Mucosa of rectum (tissue), 2 donors: ENCODE results near the gene TNS3.

ENCODE experiments used
- H3K27ac ChIP-seq, 2 donors: one replicate each; pipeline ENCODE4 v1.7.0; 2013; ENCODE audit warnings: inconsistent platforms in 2 of 2, low read depth in 2 of 2, low read length in 2 of 2
- H3K27me3 ChIP-seq, 2 donors: one replicate each; pipeline ENCODE4 v1.7.0; 2013; ENCODE audit warnings: low read length in 2 of 2; ENCODE audit not compliant: control insufficient read depth in 2 of 2, insufficient read depth in 2 of 2
- H3K36me3 ChIP-seq, 2 donors: one replicate each; pipeline ENCODE4 v1.7.0; 2013; ENCODE audit warnings: low read length in 2 of 2; ENCODE audit not compliant: control insufficient read depth in 2 of 2, insufficient read depth in 2 of 2
- H3K4me1 ChIP-seq, 2 donors: one replicate each; pipeline ENCODE4 v1.7.0; 2013; ENCODE audit warnings: low read length in 2 of 2, mild to moderate bottlenecking in 1 of 2; ENCODE audit not compliant: control insufficient read depth in 2 of 2, insufficient read depth in 2 of 2
- H3K4me3 ChIP-seq, 2 donors: one replicate each; pipeline ENCODE4 v1.7.0; 2013; ENCODE audit warnings: low read length in 2 of 2
- H3K9ac ChIP-seq, 2 donors: one replicate each; pipeline ENCODE4 v1.7.0; 2013; ENCODE audit warnings: low read length in 2 of 2, low read depth in 1 of 2, mild to moderate bottlenecking in 1 of 2
- H3K9me3 ChIP-seq, 2 donors: one replicate each; pipeline ENCODE4 v1.7.0; 2013; ENCODE audit warnings: low read length in 2 of 2; ENCODE audit not compliant: control insufficient read depth in 2 of 2
- donor health status: healthy.
- donor health status: Normal muscosa, but diverticular disease.

The TNS3 gene

GRCh38 chr7:47461746-47462145 lies 120.2 kb downstream of the TNS3 start:
- Histone ChIP-seq H3K4me1 (peaks cover 21 to 31% of the 10 kb centered on the region in 2 donors), H3K9me3 (no peaks in the 10 kb centered on the region), H3K9ac (no peak overlapping the region), H3K27me3 (no peaks in the 10 kb centered on the region), H3K27ac (no peak overlapping the region), H3K36me3 (peaks cover 2 to 3% of the 10 kb centered on the region in 2 donors), H3K4me3 (no peak overlapping the region)

- Histone ChIP-seq H3K27me3 (no peaks in the 10 kb centered on the region), H3K4me1 (peaks cover 21 to 26% of the 10 kb centered on the region in 2 donors), H3K9ac (no peak overlapping the region), H3K27ac (peak overlapping the region; percentile 39 to 64), H3K9me3 (no peaks in the 10 kb centered on the region), H3K36me3 (peaks cover 2 to 3% of the 10 kb centered on the region in 2 donors), H3K4me3 (peak overlapping the region; percentile 14 to 16)
Observed at GRCh38 chr7:47461161-47461560, 120.8 kb downstream of the TNS3 start.

- Histone ChIP-seq H3K36me3 (peaks cover 2 to 3% of the 10 kb centered on the region in 2 donors), H3K9me3 (no peaks in the 10 kb centered on the region), H3K27ac (peak overlapping the region; percentile 39 to 64), H3K4me1 (peaks cover 21 to 26% of the 10 kb centered on the region in 2 donors), H3K9ac (no peak overlapping the region), H3K4me3 (no peak overlapping the region), H3K27me3 (no peaks in the 10 kb centered on the region)
Observed at GRCh38 chr7:47460251-47460989, 121.5 kb downstream of the TNS3 start.

GRCh38 chr7:47458486-47458885 lies 123.4 kb downstream of the TNS3 start:
- no peak overlapping the region for H3K9ac ChIP-seq
- H3K9me3 ChIP-seq, result no peaks in the 10 kb centered on the region
- H3K4me1 ChIP-seq, result peaks cover 35 to 43% of the 10 kb centered on the region in 2 donors
- H3K4me3 ChIP-seq, result no peak overlapping the region
- no peaks in the 10 kb centered on the region for H3K27me3 ChIP-seq
- H3K27ac ChIP-seq, result no peak overlapping the region
- no peaks in the 10 kb centered on the region for H3K36me3 ChIP-seq

- Histone ChIP-seq H3K4me3 (no peak overlapping the region), H3K9ac (no peak overlapping the region), H3K9me3 (no peaks in the 10 kb centered on the region), H3K36me3 (no peaks in the 10 kb centered on the region), H3K27ac (no peak overlapping the region), H3K4me1 (peaks cover 39 to 48% of the 10 kb centered on the region in 2 donors), H3K27me3 (no peaks in the 10 kb centered on the region)
Observed at GRCh38 chr7:47458057-47458456, 123.9 kb downstream of the TNS3 start.

GRCh38 chr7:47456210-47456955 lies 125.5 kb downstream of the TNS3 start:
- Histone ChIP-seq H3K9ac (no peak overlapping the region), H3K4me1 (peaks cover 41 to 56% of the 10 kb centered on the region in 2 donors), H3K27ac (no peak overlapping the region), H3K27me3 (no peaks in the 10 kb centered on the region), H3K36me3 (no peaks in the 10 kb centered on the region), H3K9me3 (no peaks in the 10 kb centered on the region), H3K4me3 (no peak overlapping the region)

- H3K27me3 ChIP-seq, result no peaks in the 10 kb centered on the region
- peaks cover 36 to 50% of the 10 kb centered on the region in 2 donors for H3K4me1 ChIP-seq
- no peak overlapping the region for H3K9ac ChIP-seq
- no peak overlapping the region for H3K27ac ChIP-seq
- H3K9me3 ChIP-seq, result no peaks in the 10 kb centered on the region
- H3K4me3 ChIP-seq, result no peak overlapping the region
- no peaks in the 10 kb centered on the region for H3K36me3 ChIP-seq
Observed at GRCh38 chr7:47455872-47456185, 126.1 kb downstream of the TNS3 start.

GRCh38 chr7:47454974-47455871 lies 126.7 kb downstream of the TNS3 start:
- H3K9ac ChIP-seq, result peak overlapping the region in 1 of 2 donors; percentile 63
- peak overlapping the region in 1 of 2 donors; percentile 81 for H3K27ac ChIP-seq
- H3K4me3 ChIP-seq, result no peak overlapping the region
- no peaks in the 10 kb centered on the region for H3K27me3 ChIP-seq
- H3K9me3 ChIP-seq, result no peaks in the 10 kb centered on the region
- H3K4me1 ChIP-seq, result peaks cover 31 to 44% of the 10 kb centered on the region in 2 donors
- no peaks in the 10 kb centered on the region for H3K36me3 ChIP-seq

- Histone ChIP-seq H3K27me3 (no peaks in the 10 kb centered on the region), H3K9ac (peak overlapping the region in 1 of 2 donors; percentile 63), H3K36me3 (no peaks in the 10 kb centered on the region), H3K9me3 (no peaks in the 10 kb centered on the region), H3K4me3 (no peak overlapping the region), H3K4me1 (peaks cover 30 to 42% of the 10 kb centered on the region in 2 donors), H3K27ac (peak overlapping the region; percentile 71 to 81)
Observed at GRCh38 chr7:47454069-47454973, 127.6 kb downstream of the TNS3 start.
